ENCODE results near the gene HAUS3.
A peak's percentile ranks its signal among the peaks of the same experiment; 100 is the strongest.

The HAUS3 gene

GRCh38 chr4:2274320-2275043 lies 32.6 kb upstream of the HAUS3 start:
- TF ChIP-seq ZNF274 (IDR thresholded peaks at IDR 0.05; ENCODE audit: low read depth, low read length) (no peak), SUZ12 (IDR thresholded peaks at IDR 0.05; ENCODE audit: extremely low read depth, insufficient read depth, insufficient read length) (no peak), YY1 (IDR thresholded peaks at IDR 0.05; ENCODE audit: insufficient read depth, insufficient read length) (no peak)
- H3K36me3 ChIP-seq (ENCODE audit: insufficient read depth, insufficient read length, low read length), result no peaks in the 10 kb centered on the region

GRCh38 chr4:2273657-2274319 lies 31.9 kb upstream of the HAUS3 start:
- H3K9me3 ChIP-seq (ENCODE audit: insufficient read depth, low read length), result no peaks in the 10 kb centered on the region
- DNase-seq (ENCODE audit: low read depth, low spot score), result no peak
- TF ChIP-seq ZNF274 (IDR thresholded peaks at IDR 0.05; ENCODE audit: low read depth, low read length) (no peak), SUZ12 (IDR thresholded peaks at IDR 0.05; ENCODE audit: extremely low read depth, insufficient read depth, insufficient read length) (no peak), YY1 (IDR thresholded peaks at IDR 0.05; ENCODE audit: insufficient read depth, insufficient read length) (no peak)
- H3K27me3 ChIP-seq (ENCODE audit: insufficient read depth, insufficient read length), result no peaks in the 10 kb centered on the region
- peak overlapping the region; percentile 24 for H3K9ac ChIP-seq (ENCODE audit: insufficient read length, low read depth)
- no peaks in the 10 kb centered on the region for H3K36me3 ChIP-seq (ENCODE audit: insufficient read depth, insufficient read length, low read length)
- H3K4me3 ChIP-seq (ENCODE audit: insufficient read length, low read depth), result no peak overlapping the region
- H3K4me1 ChIP-seq (ENCODE audit: insufficient read depth, insufficient read length), result peaks cover 17% of the 10 kb centered on the region

More at GRCh38 chr4:2274320-2275043, 32.6 kb upstream of the HAUS3 start:
- no peaks in the 10 kb centered on the region for H3K27me3 ChIP-seq (ENCODE audit: insufficient read depth, insufficient read length)
- no peak for DNase-seq (ENCODE audit: low read depth, low spot score)
- no peaks in the 10 kb centered on the region for H3K9me3 ChIP-seq (ENCODE audit: insufficient read depth, low read length)
- peaks cover 10% of the 10 kb centered on the region for H3K4me1 ChIP-seq (ENCODE audit: insufficient read depth, insufficient read length)
- no peak overlapping the region for H3K4me3 ChIP-seq (ENCODE audit: insufficient read length, low read depth)
- H3K9ac ChIP-seq (ENCODE audit: insufficient read length, low read depth), result no peak overlapping the region

- peaks cover 22% of the 10 kb centered on the region for H3K4me1 ChIP-seq (ENCODE audit: insufficient read depth, insufficient read length)
- DNase-seq (ENCODE audit: low read depth, low spot score), result no peak
- TF ChIP-seq YY1 (IDR thresholded peaks at IDR 0.05; ENCODE audit: insufficient read depth, insufficient read length) (no peak), ZNF274 (IDR thresholded peaks at IDR 0.05; ENCODE audit: low read depth, low read length) (no peak), SUZ12 (IDR thresholded peaks at IDR 0.05; ENCODE audit: extremely low read depth, insufficient read depth, insufficient read length) (no peak)
- H3K27me3 ChIP-seq (ENCODE audit: insufficient read depth, insufficient read length), result no peaks in the 10 kb centered on the region
- no peak overlapping the region for H3K4me3 ChIP-seq (ENCODE audit: insufficient read length, low read depth)
- H3K9ac ChIP-seq (ENCODE audit: insufficient read length, low read depth), result peak overlapping the region; percentile 24
- H3K36me3 ChIP-seq (ENCODE audit: insufficient read depth, insufficient read length, low read length), result no peaks in the 10 kb centered on the region
- no peaks in the 10 kb centered on the region for H3K9me3 ChIP-seq (ENCODE audit: insufficient read depth, low read length)
These were observed 31.3 kb upstream of the HAUS3 start for GRCh38 chr4:2273221-2273620.

GRCh38 chr4:2272828-2273120 lies 30.9 kb upstream of the HAUS3 start:
- Histone ChIP-seq H3K9ac (ENCODE audit: insufficient read length, low read depth) (no peak overlapping the region), H3K27me3 (ENCODE audit: insufficient read depth, insufficient read length) (no peaks in the 10 kb centered on the region)

GRCh38 chr4:2272026-2272827 lies 30.3 kb upstream of the HAUS3 start:
- Histone ChIP-seq H3K4me3 (ENCODE audit: insufficient read length, low read depth) (no peak overlapping the region), H3K36me3 (ENCODE audit: insufficient read depth, insufficient read length, low read length) (no peaks in the 10 kb centered on the region), H3K27me3 (ENCODE audit: insufficient read depth, insufficient read length) (no peaks in the 10 kb centered on the region), H3K9me3 (ENCODE audit: insufficient read depth, low read length) (no peaks in the 10 kb centered on the region), H3K9ac (ENCODE audit: insufficient read length, low read depth) (no peak overlapping the region), H3K4me1 (ENCODE audit: insufficient read depth, insufficient read length) (peaks cover 31% of the 10 kb centered on the region)
- no peak for DNase-seq (ENCODE audit: low read depth, low spot score)
- TF ChIP-seq SUZ12 (IDR thresholded peaks at IDR 0.05; ENCODE audit: extremely low read depth, insufficient read depth, insufficient read length) (no peak), YY1 (IDR thresholded peaks at IDR 0.05; ENCODE audit: insufficient read depth, insufficient read length) (no peak), ZNF274 (IDR thresholded peaks at IDR 0.05; ENCODE audit: low read depth, low read length) (no peak)

More at GRCh38 chr4:2272828-2273120, 30.9 kb upstream of the HAUS3 start:
- Histone ChIP-seq H3K36me3 (ENCODE audit: insufficient read depth, insufficient read length, low read length) (no peaks in the 10 kb centered on the region), H3K9me3 (ENCODE audit: insufficient read depth, low read length) (no peaks in the 10 kb centered on the region), H3K4me3 (ENCODE audit: insufficient read length, low read depth) (no peak overlapping the region), H3K4me1 (ENCODE audit: insufficient read depth, insufficient read length) (peaks cover 26% of the 10 kb centered on the region)
- no peak for TF ChIP-seq ZNF274 (IDR thresholded peaks at IDR 0.05; ENCODE audit: low read depth, low read length)
- no peak for TF ChIP-seq SUZ12 (IDR thresholded peaks at IDR 0.05; ENCODE audit: extremely low read depth, insufficient read depth, insufficient read length)
- TF ChIP-seq YY1 (IDR thresholded peaks at IDR 0.05; ENCODE audit: insufficient read depth, insufficient read length), result no peak
- no peak for DNase-seq (ENCODE audit: low read depth, low spot score)

GRCh38 chr4:2271279-2272025 lies 29.5 kb upstream of the HAUS3 start:
- Histone ChIP-seq H3K36me3 (ENCODE audit: insufficient read depth, insufficient read length, low read length) (no peaks in the 10 kb centered on the region), H3K9ac (ENCODE audit: insufficient read length, low read depth) (no peak overlapping the region), H3K27me3 (ENCODE audit: insufficient read depth, insufficient read length) (no peaks in the 10 kb centered on the region), H3K4me3 (ENCODE audit: insufficient read length, low read depth) (no peak overlapping the region), H3K4me1 (ENCODE audit: insufficient read depth, insufficient read length) (peaks cover 36% of the 10 kb centered on the region), H3K9me3 (ENCODE audit: insufficient read depth, low read length) (no peaks in the 10 kb centered on the region)
- no peak for DNase-seq (ENCODE audit: low read depth, low spot score)
- no peak for TF ChIP-seq YY1 (IDR thresholded peaks at IDR 0.05; ENCODE audit: insufficient read depth, insufficient read length)
- TF ChIP-seq ZNF274 (IDR thresholded peaks at IDR 0.05; ENCODE audit: low read depth, low read length), result no peak
- no peak for TF ChIP-seq SUZ12 (IDR thresholded peaks at IDR 0.05; ENCODE audit: extremely low read depth, insufficient read depth, insufficient read length)

All from NT2/D1 (cell line).